T-helper 2 cell treated with Interferon-gamma antibody and Interleukin-4, amounts not matched to agents 5 μg/mL and 100 μg/mL, for 36 hours (primary cell): Measurements from ENCODE around the gene PRKN.
"Not testable (repeated sequence)": the region's sequence is repeated elsewhere in the genome, so short reads cannot be mapped to it uniquely, and the experiment has no call there.

Experiments used
- DNase-seq: peaks from one replicate; pipeline ENCODE4 v3.0.0; 2021; ENCODE audit warnings: low spot score
- H3K27ac Mint-ChIP-seq: one replicate; pipeline ENCODE4 v1.8.0; 2021; ENCODE audit warnings: mild to moderate bottlenecking, mixed read lengths
- H3K27me3 Mint-ChIP-seq: one replicate; pipeline ENCODE4 v1.8.0; 2021; ENCODE audit warnings: low read depth, mixed read lengths
- H3K36me3 Mint-ChIP-seq: one replicate; pipeline ENCODE4 v1.8.0; 2021; ENCODE audit warnings: low read depth, mixed read lengths
- H3K4me1 Mint-ChIP-seq: one replicate; pipeline ENCODE4 v1.8.0; 2021; ENCODE audit warnings: low read depth, mixed read lengths
- H3K4me3 Mint-ChIP-seq: one replicate; pipeline ENCODE4 v1.8.0; 2022; ENCODE audit warnings: mild to moderate bottlenecking, moderate library complexity, mixed read lengths
- H3K9me3 Mint-ChIP-seq: one replicate; pipeline ENCODE4 v1.8.0; 2021; ENCODE audit warnings: mixed read lengths

PRKN gene

DNA sequence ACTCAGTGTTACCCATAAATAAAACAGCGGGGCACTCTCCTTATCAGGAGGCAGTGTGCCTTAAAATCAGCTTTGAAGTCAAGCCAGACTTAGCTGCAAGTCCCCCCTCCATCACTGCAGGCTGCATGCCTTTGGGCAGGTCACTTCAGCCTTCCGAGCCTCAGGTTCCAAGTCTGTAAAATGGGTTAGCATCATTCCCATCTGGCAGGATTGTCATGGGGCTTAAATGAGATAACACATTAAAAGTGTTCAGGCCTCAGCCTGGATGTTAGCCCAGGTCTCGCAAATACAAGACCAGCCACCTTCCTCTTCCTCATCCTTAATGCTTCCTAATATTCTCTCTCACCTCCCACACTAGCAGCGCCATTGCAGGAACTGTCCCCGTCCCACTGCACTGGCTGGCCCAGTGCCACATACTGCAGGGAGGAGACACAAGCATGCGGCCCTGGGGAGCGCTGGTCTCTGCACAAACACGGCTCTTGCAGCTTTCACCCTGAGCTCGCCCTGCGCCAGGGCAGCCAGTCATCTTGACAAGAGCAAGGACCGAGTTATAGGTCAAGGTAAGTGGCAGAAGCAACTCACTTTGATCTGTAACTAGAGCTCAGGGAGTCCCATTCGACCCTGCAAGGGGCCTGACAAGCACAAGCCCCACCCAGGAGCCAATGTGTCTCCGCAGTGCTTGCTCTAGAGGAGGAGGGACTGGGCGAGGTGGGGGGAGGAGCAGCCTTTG lies 889.1 kb downstream of the PRKN start:
- Mint-ChIP-seq H3K36me3 (no peaks in the 10 kb centered on the region), H3K4me1 (no peaks in the 10 kb centered on the region), H3K27ac (no peak overlapping the region), H3K9me3 (no peaks in the 10 kb centered on the region), H3K4me3 (no peak overlapping the region), H3K27me3 (no peaks in the 10 kb centered on the region)
- no peak for DNase-seq

DNA sequence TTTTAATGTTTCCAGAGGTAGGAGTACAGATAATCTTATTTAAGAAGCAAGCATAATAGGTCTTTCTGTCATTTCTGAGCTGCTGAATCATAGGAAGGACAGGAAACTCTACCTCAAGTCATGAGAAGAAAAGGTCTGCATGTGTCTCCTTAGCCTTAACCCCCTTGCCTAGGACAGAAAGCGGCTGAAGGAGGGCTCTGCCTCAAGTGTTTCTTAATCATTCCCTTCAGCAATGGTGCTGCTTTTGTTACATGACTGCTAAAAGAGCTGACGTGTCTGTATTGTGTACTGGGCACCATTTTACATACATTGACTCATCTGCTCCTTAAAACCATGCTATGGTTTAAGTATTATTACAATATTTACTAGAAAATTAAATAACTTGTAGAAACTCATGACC lies 889.7 kb downstream of the PRKN start:
- DNase-seq: no peak
- Mint-ChIP-seq H3K27me3 (no peaks in the 10 kb centered on the region), H3K36me3 (no peaks in the 10 kb centered on the region), H3K9me3 (no peaks in the 10 kb centered on the region), H3K27ac (no peak overlapping the region), H3K4me3 (no peak overlapping the region), H3K4me1 (no peaks in the 10 kb centered on the region)

DNA sequence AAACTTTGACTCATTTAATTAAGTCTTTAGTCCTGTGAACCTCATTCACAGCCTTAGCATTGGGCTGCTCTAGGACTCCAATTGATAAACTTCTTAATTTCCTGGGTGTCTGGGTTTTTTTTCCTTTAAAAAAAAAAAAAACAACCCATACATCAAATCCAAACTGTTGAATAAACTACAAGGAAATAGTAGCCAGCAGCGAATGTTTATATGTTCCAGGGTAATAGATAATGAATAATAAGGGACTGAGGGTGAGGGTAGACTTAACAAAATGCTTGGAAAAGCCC lies 890.2 kb downstream of the PRKN start:
- Mint-ChIP-seq H3K27ac (no peak overlapping the region), H3K27me3 (no peaks in the 10 kb centered on the region), H3K9me3 (no peaks in the 10 kb centered on the region), H3K4me1 (no peaks in the 10 kb centered on the region), H3K4me3 (no peak overlapping the region), H3K36me3 (no peaks in the 10 kb centered on the region)
- DNase-seq: no peak

DNA sequence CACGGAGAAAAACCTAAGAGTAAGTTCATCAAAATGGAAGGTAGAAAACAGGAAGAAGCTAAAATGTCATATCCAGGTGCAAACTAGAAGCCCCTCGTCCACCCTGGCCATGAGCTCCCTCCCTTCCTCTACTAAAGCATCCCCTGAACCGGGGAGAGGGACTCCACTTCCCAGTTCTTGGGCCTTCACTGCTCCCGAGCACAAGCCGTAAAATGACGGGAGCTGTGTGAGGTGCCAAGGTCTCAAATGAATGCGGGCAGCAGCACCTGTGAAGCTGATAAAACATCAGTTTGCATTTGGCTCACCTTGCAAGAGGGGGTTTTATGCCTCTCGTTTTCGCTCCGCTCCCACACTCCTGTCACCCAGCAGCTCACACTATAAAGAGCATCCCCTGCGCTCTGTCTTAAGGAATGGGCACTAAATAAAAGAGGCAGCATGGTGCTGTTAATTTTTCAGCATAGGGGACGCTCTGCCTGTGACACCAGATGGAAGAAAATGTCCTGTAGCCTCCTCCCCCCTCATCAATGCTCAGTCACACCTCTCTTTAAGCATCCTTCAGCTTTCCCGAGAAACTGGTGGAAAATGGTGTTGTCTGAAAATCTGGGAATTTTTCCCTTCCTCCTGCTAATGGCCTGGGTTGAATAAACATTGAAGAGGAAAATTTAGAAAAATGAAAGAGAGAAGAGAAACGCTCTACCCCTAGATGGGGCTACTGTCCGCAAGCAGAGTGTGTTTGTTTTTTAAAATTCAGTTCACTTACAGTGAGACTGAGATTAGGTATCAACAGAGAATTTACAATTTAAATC lies 890.7 kb downstream of the PRKN start:
- no peak for DNase-seq
- Mint-ChIP-seq H3K27ac (no peak overlapping the region), H3K4me1 (no peaks in the 10 kb centered on the region), H3K9me3 (no peaks in the 10 kb centered on the region), H3K4me3 (no peak overlapping the region), H3K27me3 (no peaks in the 10 kb centered on the region), H3K36me3 (no peaks in the 10 kb centered on the region)

DNA sequence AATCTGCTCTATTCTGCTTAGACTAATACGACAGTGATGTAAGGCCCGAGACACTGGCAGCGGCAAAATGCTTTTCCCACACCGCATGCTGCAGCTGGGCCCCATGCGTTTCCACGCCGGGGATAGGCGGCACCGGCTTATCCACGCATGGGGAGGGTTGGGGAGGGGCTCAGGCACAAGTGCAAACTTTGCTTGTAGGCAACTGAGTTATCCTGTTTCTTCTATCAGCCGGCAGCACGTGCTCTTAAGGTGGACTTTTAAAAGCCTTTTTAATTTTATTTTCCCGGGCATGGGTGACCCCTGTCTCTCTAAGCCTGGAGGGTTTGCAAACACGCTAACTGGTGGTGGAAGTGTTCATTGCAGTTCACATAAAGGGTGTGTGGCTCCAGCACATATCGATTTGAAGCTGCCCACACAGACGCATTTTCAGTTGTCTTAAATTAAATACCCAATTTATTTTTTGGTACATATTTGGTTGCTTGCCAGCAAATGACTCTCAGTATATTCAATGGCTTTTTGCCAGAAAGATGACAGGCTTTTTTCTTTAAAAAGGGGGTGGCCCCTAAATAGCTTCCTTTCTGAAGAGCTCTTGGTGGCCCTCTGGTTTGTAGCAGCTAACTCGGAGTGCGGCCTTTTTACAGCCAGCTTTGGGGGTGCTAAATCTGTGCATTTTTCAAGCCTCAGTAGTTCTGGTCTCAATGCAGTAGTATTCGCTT lies 891.9 kb downstream of the PRKN start:
- DNase-seq: no peak
- Mint-ChIP-seq H3K9me3 (no peaks in the 10 kb centered on the region), H3K27ac (no peak overlapping the region), H3K4me3 (no peak overlapping the region), H3K27me3 (no peaks in the 10 kb centered on the region), H3K4me1 (no peaks in the 10 kb centered on the region), H3K36me3 (no peaks in the 10 kb centered on the region)

DNA sequence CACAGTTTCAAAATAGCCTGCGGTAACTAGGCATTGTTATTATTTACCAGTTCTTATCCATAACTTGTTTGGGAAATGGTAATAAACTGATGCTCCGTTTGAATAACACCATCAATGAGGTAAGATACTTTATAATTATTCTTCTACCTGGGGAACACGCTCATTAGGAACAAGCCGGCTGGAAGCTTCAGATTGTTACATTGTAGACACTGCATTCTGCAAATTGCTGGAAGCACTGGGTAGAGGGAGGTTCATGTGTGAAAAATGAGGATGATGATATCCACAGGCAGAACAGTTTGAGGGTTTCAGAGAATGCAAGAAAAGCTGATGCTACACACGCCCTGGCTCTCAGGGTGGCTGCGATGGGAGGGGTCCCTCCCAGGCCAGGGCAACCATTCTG lies 893.1 kb downstream of the PRKN start:
- no peak for DNase-seq
- H3K9me3 Mint-ChIP-seq: no peaks in the 10 kb centered on the region
- H3K4me3 Mint-ChIP-seq: no peak overlapping the region
- no peaks in the 10 kb centered on the region for H3K4me1 Mint-ChIP-seq
- H3K36me3 Mint-ChIP-seq: no peaks in the 10 kb centered on the region
- H3K27ac Mint-ChIP-seq: no peak overlapping the region
- no peaks in the 10 kb centered on the region for H3K27me3 Mint-ChIP-seq

DNA sequence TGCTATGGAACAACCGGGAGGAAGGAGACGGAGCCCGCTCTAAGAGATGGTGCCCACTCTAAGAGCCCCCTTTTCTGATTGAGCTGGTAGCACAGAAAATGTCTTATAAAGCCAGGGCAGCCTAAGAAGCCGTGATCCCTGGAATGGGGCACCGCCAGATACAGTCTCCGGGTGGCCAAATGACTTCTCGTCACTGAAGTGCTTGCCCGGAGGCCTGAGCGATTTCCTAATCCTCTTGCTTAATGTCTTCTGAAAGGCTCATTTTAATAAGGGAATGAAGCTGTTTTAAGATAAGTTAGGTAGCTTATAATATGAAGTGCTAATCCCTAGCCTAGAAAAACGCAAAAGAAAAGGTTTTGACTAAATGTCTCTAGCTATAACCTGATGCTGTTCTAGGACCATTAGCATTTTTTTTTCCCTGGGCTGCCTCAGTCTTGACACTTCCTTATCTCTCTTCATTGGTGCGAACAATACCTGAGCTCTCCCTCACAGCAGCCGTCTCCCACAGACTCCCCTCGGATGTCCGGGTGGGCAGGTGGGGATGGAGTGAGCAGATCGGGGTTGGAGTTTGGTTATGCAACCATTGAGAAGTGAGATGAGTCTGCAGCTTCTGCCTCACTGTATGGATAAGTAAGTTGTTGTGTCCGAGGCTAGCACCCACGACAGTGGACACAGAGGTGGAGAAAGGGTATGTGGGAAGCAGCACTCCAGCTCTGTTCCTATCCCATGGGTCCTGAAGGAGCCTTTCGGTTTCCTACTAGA lies 894.3 kb downstream of the PRKN start:
- H3K27ac Mint-ChIP-seq: no peak overlapping the region
- H3K27me3 Mint-ChIP-seq: no peaks in the 10 kb centered on the region
- no peak for DNase-seq
- H3K4me1 Mint-ChIP-seq: no peaks in the 10 kb centered on the region
- H3K36me3 Mint-ChIP-seq: no peaks in the 10 kb centered on the region
- H3K9me3 Mint-ChIP-seq: no peaks in the 10 kb centered on the region
- H3K4me3 Mint-ChIP-seq: no peak overlapping the region

DNA sequence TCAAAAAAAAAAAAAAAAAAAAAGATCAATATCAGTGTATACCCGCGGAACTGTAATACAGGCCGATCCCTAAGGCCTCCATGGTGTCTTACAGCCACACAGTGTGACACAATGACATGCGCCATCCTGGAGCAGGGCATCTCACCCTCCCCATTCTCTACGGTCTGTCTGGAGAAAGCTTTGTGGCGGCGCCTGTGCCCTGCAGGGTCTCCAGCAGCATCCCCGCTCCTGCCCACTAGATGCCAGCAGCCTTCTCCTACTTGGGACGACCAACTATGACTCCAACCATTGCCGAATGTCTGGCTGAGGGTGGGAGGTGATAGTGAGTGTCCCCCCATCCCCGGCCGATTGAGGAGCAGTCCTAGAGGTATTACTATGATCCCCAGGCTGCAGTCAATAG lies 894.9 kb downstream of the PRKN start:
- no peak for DNase-seq
- no peaks in the 10 kb centered on the region for H3K4me1 Mint-ChIP-seq
- H3K9me3 Mint-ChIP-seq: no peaks in the 10 kb centered on the region
- H3K4me3 Mint-ChIP-seq: no peak overlapping the region
- no peaks in the 10 kb centered on the region for H3K36me3 Mint-ChIP-seq
- H3K27me3 Mint-ChIP-seq: no peaks in the 10 kb centered on the region
- H3K27ac Mint-ChIP-seq: no peak overlapping the region

DNA sequence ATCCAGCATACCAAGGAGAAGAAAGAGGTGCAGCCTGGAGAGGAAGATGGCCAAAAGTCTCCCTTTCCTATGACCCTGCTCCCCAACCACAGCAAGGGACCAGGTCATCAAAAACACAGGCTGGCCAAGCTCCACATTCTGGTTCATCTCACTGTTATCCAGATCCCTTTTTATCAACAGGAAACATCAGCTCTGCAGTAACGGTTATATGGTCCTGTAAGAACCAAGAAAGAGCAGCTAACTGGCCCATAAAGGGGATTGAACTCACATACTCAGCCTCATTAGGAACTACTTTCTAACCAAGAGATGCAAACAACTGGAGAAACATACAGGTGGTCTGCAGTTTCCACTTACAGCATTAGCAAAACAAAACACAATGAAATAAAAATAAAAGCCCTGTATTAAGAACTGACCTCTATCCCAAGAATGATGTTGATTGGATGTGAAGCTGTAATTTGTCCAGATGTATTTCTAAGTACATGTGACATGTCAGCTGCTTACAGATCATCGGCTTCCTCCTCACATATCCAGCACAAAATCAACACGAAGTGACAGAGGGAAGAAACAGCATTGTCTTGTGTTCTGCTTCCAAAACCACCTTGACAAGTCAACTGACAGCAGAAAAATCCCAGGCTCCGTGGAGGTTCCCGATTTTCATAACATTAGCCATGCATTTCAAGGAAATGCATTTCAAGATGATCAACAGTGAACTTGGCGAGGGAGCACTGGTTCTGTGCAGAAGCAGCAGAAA lies 896.5 kb downstream of the PRKN start:
- no peaks in the 10 kb centered on the region for H3K36me3 Mint-ChIP-seq
- DNase-seq: no peak
- H3K27me3 Mint-ChIP-seq: no peaks in the 10 kb centered on the region
- no peak overlapping the region for H3K27ac Mint-ChIP-seq
- no peaks in the 10 kb centered on the region for H3K4me1 Mint-ChIP-seq
- H3K9me3 Mint-ChIP-seq: no peaks in the 10 kb centered on the region
- no peak overlapping the region for H3K4me3 Mint-ChIP-seq

DNA sequence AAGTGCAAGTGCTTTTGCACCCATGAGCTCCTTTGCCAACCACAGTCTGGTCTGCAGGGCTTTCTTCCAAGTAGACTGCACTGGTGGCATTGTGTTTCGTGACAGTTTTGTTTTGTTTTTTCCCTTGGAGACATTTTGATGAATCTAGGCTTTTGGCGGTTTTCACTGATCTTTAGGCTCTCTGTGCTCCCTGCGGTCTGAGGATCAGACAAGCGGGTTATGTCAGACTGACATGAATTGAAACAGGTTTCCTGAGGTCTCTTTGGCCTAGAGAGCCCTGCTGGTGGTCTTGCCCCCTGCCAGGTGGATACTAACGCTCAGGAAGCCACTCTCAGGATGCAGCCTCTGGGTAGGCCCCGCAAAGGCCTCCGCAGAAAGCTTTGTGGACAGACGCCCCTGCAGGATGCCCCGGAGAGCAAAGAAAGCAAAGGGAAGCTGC lies 898.3 kb downstream of the PRKN start:
- DNase-seq: no peak
- Mint-ChIP-seq H3K4me3 (no peak overlapping the region), H3K27me3 (no peaks in the 10 kb centered on the region), H3K36me3 (no peaks in the 10 kb centered on the region), H3K27ac (no peak overlapping the region), H3K9me3 (no peaks in the 10 kb centered on the region), H3K4me1 (no peaks in the 10 kb centered on the region)

DNA sequence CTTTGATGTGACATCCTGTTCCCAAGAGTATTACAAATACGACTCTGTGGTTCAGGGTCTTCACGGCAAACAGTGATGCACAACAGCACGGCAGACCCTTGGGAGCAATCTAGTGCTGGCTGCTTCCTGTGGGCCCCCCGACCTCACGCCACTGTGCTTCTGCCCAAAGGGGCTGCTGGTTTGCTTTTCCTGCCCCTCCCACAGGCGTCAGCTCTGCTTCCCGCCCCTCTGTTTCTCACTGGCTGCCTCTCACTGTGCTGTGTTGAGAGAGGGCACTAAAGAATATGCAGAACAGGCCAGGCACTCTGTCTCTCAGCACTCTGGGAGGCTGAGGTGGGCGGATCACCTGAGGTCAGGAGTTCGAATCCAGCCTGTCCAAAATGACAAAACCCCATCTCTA lies 899.2 kb downstream of the PRKN start:
- DNase-seq: no peak
- Mint-ChIP-seq H3K4me3 (no peak overlapping the region), H3K9me3 (no peaks in the 10 kb centered on the region), H3K36me3 (no peaks in the 10 kb centered on the region), H3K27me3 (no peaks in the 10 kb centered on the region), H3K4me1 (no peaks in the 10 kb centered on the region), H3K27ac (no peak overlapping the region)

DNA sequence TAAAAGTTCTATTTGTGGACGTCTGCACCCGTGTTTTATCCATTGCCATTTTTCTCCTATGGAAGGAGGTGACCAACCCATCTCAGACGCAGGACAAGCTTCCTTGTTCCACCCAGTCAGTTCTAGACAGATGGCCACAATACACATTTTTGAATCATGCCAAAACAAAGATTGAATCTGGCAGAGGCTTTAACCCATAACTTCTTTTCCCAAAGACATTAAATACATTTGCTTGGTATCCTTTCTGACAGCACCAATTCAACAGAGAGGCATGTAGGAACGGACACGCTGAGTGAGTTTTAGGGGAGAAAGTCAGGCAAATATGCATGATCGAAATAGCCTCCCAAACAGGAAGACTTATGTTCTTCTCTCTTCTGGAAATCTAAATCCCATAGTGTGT lies 901.1 kb downstream of the PRKN start:
- Mint-ChIP-seq H3K9me3 (no peaks in the 10 kb centered on the region), H3K4me3 (no peak overlapping the region), H3K36me3 (no peaks in the 10 kb centered on the region), H3K27ac (no peak overlapping the region), H3K27me3 (no peaks in the 10 kb centered on the region), H3K4me1 (no peaks in the 10 kb centered on the region)
- no peak for DNase-seq

DNA sequence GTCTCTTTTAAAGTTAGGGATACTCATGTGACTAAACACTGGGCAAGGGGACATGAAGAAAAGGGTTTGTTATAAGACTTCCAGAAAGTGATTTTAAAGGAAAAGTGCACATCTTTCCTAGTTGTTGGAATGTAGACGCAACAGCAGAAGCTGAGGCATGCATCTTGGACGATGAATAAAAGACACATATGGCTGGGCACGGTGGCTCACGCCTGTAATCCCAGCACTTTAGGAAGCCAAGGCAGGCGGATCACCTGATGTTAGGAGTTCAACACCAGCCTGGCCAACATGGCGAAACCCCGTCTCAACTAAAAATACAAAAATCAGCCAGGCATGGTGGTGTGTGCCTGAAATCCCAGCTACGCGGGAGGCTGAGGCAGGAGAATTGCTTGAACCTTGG lies 905.4 kb downstream of the PRKN start:
- not testable (repeated sequence) for H3K27ac Mint-ChIP-seq, H3K36me3 Mint-ChIP-seq, DNase-seq, H3K4me3 Mint-ChIP-seq, H3K4me1 Mint-ChIP-seq, H3K27me3 Mint-ChIP-seq, H3K9me3 Mint-ChIP-seq
